WERI-Rb-1 (cell line): Measurements from ENCODE around the gene BRMS1.
"Not testable (repeated sequence)": the region's sequence is repeated elsewhere in the genome, so short reads cannot be mapped to it uniquely, and the experiment has no call there.

Source experiments
- DNase-seq: peaks from one replicate; pipeline ENCODE4 v3.0.0-alpha.2; 2020
- H3K27ac ChIP-seq: fragments of 250-450 bp; sonication (Bioruptor Pico); 2 replicates; pipeline ENCODE4 v1.5.1; 2020; ENCODE audit warnings: mild to moderate bottlenecking, moderate library complexity
- H3K27me3 ChIP-seq: fragments of 250-450 bp; sonication (Bioruptor Pico); 2 replicates; pipeline ENCODE4 v1.5.1; 2021; ENCODE audit warnings: mild to moderate bottlenecking, low read depth, moderate library complexity; ENCODE audit not compliant: insufficient read depth, severe bottlenecking
- H3K36me3 ChIP-seq: fragments of 250-450 bp; sonication (Bioruptor Pico); 2 replicates; pipeline ENCODE4 v1.5.1; 2020; ENCODE audit warnings: mild to moderate bottlenecking, moderate library complexity
- H3K4me3 ChIP-seq: 2 replicates; pipeline ENCODE4 v1.5.1; 2011; ENCODE audit warnings: low read depth, mild to moderate bottlenecking, control low read depth, low read length
- H3K9me3 ChIP-seq: fragments of 250-450 bp; sonication (Bioruptor Pico); 2 replicates; pipeline ENCODE4 v1.5.1; 2021; ENCODE audit warnings: mild to moderate bottlenecking, moderate library complexity; ENCODE audit not compliant: severe bottlenecking
- TF ChIP-seq, protein P1 (sequence below): IDR thresholded peaks from 2 replicates; pipeline ENCODE4 v1.5.1; 2011; ENCODE audit warnings: low read depth, mild to moderate bottlenecking, control low read depth, inconsistent platforms, low read length

Gene BRMS1

DNA sequence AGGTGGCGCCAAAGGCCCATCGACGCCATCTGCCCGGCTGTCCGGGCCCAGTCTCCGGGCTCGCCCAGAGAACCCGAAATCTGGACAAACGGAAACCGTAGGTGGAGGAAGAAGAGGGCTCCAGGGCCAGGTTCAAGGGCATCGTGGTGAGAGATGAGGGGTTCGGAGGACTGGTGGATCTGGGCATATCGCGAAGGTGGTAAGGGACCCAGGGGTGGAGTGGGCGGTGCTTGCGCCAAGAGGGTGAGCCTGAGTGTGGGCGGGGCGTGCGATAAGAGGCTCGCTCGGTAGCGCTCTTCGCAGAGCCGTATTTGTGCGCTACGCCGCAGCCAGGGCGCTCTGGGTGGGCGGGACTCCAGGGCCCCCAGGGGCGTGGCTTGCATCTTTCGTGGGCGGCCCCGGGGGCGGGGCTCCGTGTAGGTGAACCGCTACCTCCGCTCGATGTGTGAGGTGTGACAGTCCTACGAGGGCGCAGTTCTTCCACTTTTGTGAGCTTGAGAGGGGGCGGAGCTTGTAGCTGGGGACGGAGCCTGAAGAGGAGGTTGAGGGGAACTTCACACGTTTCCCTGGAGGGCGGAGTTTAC is 32.8 kb downstream of the BRMS1 start:
- Histone ChIP-seq H3K36me3 (no peaks in the 10 kb centered on the region), H3K27me3 (no peaks in the 10 kb centered on the region), H3K9me3 (no peaks in the 10 kb centered on the region), H3K4me3 (peak overlapping the region; percentile 69), H3K27ac (peak overlapping the region; percentile 81)
- peak; percentile 94 for DNase-seq
- TF ChIP-seq, protein P1, sequence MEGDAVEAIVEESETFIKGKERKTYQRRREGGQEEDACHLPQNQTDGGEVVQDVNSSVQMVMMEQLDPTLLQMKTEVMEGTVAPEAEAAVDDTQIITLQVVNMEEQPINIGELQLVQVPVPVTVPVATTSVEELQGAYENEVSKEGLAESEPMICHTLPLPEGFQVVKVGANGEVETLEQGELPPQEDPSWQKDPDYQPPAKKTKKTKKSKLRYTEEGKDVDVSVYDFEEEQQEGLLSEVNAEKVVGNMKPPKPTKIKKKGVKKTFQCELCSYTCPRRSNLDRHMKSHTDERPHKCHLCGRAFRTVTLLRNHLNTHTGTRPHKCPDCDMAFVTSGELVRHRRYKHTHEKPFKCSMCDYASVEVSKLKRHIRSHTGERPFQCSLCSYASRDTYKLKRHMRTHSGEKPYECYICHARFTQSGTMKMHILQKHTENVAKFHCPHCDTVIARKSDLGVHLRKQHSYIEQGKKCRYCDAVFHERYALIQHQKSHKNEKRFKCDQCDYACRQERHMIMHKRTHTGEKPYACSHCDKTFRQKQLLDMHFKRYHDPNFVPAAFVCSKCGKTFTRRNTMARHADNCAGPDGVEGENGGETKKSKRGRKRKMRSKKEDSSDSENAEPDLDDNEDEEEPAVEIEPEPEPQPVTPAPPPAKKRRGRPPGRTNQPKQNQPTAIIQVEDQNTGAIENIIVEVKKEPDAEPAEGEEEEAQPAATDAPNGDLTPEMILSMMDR = no peak; the same call in 1 of the 2 replicates

GRCh38 chr11:66311470-66311964 is 33.4 kb downstream of the BRMS1 start:
- DNase-seq = peak; percentile 59
- TF ChIP-seq, protein P1 = peak; percentile 81; the same call in 1 of the 2 replicates
- Histone ChIP-seq H3K4me3 (peak overlapping the region; percentile 69), H3K36me3 (no peaks in the 10 kb centered on the region), H3K27ac (peak overlapping the region; percentile 81), H3K27me3 (no peaks in the 10 kb centered on the region), H3K9me3 (no peaks in the 10 kb centered on the region)

GRCh38 chr11:66310803-66311440 is 34.0 kb downstream of the BRMS1 start:
- DNase-seq, H3K36me3 ChIP-seq, H3K4me3 ChIP-seq, H3K27me3 ChIP-seq, H3K9me3 ChIP-seq: not testable (repeated sequence)
- peak overlapping the region; percentile 81 for H3K27ac ChIP-seq

GRCh38 chr11:66310324-66310723 is 34.6 kb downstream of the BRMS1 start:
- no peaks in the 10 kb centered on the region for H3K36me3 ChIP-seq
- DNase-seq = no peak
- no peaks in the 10 kb centered on the region for H3K27me3 ChIP-seq
- no peaks in the 10 kb centered on the region for H3K9me3 ChIP-seq
- no peak overlapping the region for H3K4me3 ChIP-seq
- TF ChIP-seq, protein P1 = no peak
- H3K27ac ChIP-seq = no peak overlapping the region

DNA sequence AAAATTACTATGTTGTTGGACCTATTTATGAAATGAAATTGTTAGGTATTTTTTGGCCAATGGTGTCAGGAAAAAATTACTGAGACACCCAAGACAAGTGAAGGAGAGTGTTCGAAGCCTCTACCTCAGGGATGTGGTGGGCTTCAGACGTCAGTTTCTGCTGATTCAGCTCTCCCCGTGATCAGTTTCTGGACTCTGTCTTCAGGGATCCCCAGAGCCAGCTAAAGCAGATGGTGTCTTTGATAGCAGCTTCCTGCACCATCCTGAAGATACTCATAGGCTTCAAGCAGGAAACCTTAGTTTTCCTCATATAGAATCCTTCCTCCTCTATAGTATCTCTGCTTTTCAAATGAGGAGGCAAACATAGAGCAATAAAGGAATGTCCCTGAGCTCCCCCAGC is 35.4 kb downstream of the BRMS1 start:
- DNase-seq = no peak
- Histone ChIP-seq H3K36me3 (no peaks in the 10 kb centered on the region), H3K9me3 (no peaks in the 10 kb centered on the region), H3K27me3 (no peaks in the 10 kb centered on the region), H3K4me3 (no peak overlapping the region), H3K27ac (no peak overlapping the region)
- TF ChIP-seq, protein P1 = no peak

DNA sequence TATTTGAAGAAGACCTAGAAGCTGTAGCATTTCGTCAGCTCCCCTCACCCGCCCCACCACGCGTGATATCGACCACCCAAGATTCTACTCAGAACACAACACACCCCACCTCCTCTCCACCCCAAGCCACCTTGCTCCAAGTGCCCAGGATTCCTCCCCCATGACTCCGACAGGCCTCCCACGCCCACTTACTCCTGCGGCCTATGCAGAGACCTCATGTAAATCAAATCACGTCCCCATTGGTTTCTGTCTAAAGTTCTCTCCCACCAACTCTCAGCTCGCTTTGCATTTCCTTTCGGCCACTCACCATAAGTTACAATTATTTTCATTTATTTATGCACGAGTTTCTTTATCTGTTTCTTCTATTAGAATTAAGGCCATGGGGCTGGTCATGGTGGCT is 42.2 kb downstream of the BRMS1 start:
- H3K27me3 ChIP-seq = no peaks in the 10 kb centered on the region
- no peak for DNase-seq
- H3K9me3 ChIP-seq = no peaks in the 10 kb centered on the region
- H3K27ac ChIP-seq = no peak overlapping the region
- TF ChIP-seq, protein P1 = no peak
- no peaks in the 10 kb centered on the region for H3K36me3 ChIP-seq
- H3K4me3 ChIP-seq = no peak overlapping the region
